ENCODE measurements around the gene AMPH.

AMPH gene

GRCh38 chr7:38429057-38429456, 202.1 kb downstream of the AMPH start:
- H3K27ac ChIP-seq: no peak overlapping the region
- CTCF ChIA-PET: no interaction called here
- no peak for DNase-seq (ENCODE audit: low spot score)
- POLR2A ChIA-PET (ENCODE audit: low non-redundant PET): no interaction called here
- no peak for TF ChIP-seq CTCF (conservative IDR thresholded peaks at IDR 0.05; ENCODE audit: low read depth)

- no peak overlapping the region for H3K27ac ChIP-seq
- TF ChIP-seq CTCF (conservative IDR thresholded peaks at IDR 0.05; ENCODE audit: low read depth): no peak
- DNase-seq (ENCODE audit: low spot score): no peak
- ChIA-PET POLR2A (ENCODE audit: low non-redundant PET) (no interaction called here), CTCF (no interaction called here)
Observed at GRCh38 chr7:38428041-38428440, 203.1 kb downstream of the AMPH start.

GRCh38 chr7:38427279-38427955, 203.8 kb downstream of the AMPH start:
- TF ChIP-seq CTCF (conservative IDR thresholded peaks at IDR 0.05; ENCODE audit: low read depth): no peak
- CTCF ChIA-PET: no interaction called here
- no peak overlapping the region for H3K27ac ChIP-seq
- DNase-seq (ENCODE audit: low spot score): no peak
- POLR2A ChIA-PET (ENCODE audit: low non-redundant PET): no interaction called here

- POLR2A ChIA-PET (ENCODE audit: low non-redundant PET): no interaction called here
- CTCF ChIA-PET: no interaction called here
- DNase-seq (ENCODE audit: low spot score): no peak
- no peak overlapping the region for H3K27ac ChIP-seq
- no peak for TF ChIP-seq CTCF (conservative IDR thresholded peaks at IDR 0.05; ENCODE audit: low read depth)
Observed at GRCh38 chr7:38425509-38425908, 205.7 kb downstream of the AMPH start.

GRCh38 chr7:38424750-38425463, 206.3 kb downstream of the AMPH start:
- TF ChIP-seq CTCF (conservative IDR thresholded peaks at IDR 0.05; ENCODE audit: low read depth): no peak
- CTCF ChIA-PET: no interaction called here
- POLR2A ChIA-PET (ENCODE audit: low non-redundant PET): no interaction called here
- H3K27ac ChIP-seq: no peak overlapping the region
- no peak for DNase-seq (ENCODE audit: low spot score)

GRCh38 chr7:38413784-38414183, 217.4 kb downstream of the AMPH start:
- CTCF ChIA-PET: no interaction called here
- POLR2A ChIA-PET (ENCODE audit: low non-redundant PET): no interaction called here
- no peak for DNase-seq (ENCODE audit: low spot score)
- no peak overlapping the region for H3K27ac ChIP-seq
- TF ChIP-seq CTCF (conservative IDR thresholded peaks at IDR 0.05; ENCODE audit: low read depth): no peak

All from RWPE1 (cell line).